CD14-positive monocyte (primary cell): ENCODE measurements around the gene MYO16. TPM values are rescaled to one million over a fixed set of nuclear protein-coding genes. Genes with fewer than 3 reads are reported as not detected.

Experiments
- DNase-seq, 3 donors: peaks; one replicate each; pipeline ENCODE4 v3.0.0-alpha.2; 2011 to 2022
- H2AFZ ChIP-seq: 2 replicates; pipeline ENCODE4 v1.6.0; 2012; ENCODE audit warnings: mild to moderate bottlenecking, low read depth, low read length, inconsistent platforms; ENCODE audit not compliant: insufficient read depth, poor library complexity, severe bottlenecking
- H3K27ac ChIP-seq, 2 donors: 1 replicate in 1 of 2; 2 replicates in 1 of 2; pipeline ENCODE4 v1.5.1; 2012 to 2013; ENCODE audit warnings: low read length in 2 of 2, control low read depth in 1 of 2, inconsistent platforms in 1 of 2, low read depth in 1 of 2, mild to moderate bottlenecking in 1 of 2
- H3K27me3 ChIP-seq, 2 donors: one replicate each; pipeline versions ENCODE4 v1.6.0 to v1.6.1; 2011 to 2013; ENCODE audit warnings: low read length in 2 of 2; ENCODE audit not compliant: control insufficient read depth in 2 of 2, insufficient read depth in 2 of 2
- H3K36me3 ChIP-seq, 2 donors: replicated peaks in 1 of 2; 1 replicate in 1 of 2; 2 replicates in 1 of 2; pipeline versions ENCODE4 v1.5.1 to v1.6.1; 2012 to 2013; ENCODE audit warnings: low read length in 2 of 2, control low read depth in 1 of 2, inconsistent platforms in 1 of 2, mild to moderate bottlenecking in 1 of 2; ENCODE audit not compliant: insufficient read depth in 2 of 2, control insufficient read depth in 1 of 2
- H3K4me1 ChIP-seq, 2 donors: 1 replicate in 1 of 2; 2 replicates in 1 of 2; pipeline versions ENCODE4 v1.5.1 to v1.6.1; 2012 to 2013; ENCODE audit warnings: low read length in 2 of 2, control low read depth in 1 of 2, inconsistent platforms in 1 of 2, mild to moderate bottlenecking in 1 of 2, moderate library complexity in 1 of 2; ENCODE audit not compliant: insufficient read depth in 2 of 2, control insufficient read depth in 1 of 2
- H3K4me2 ChIP-seq: replicated peaks from 2 replicates; pipeline ENCODE3; 2012; ENCODE audit warnings: low read length, moderate library complexity, mild to moderate bottlenecking; ENCODE audit not compliant: poor library complexity, severe bottlenecking; ENCODE audit errors: extremely low read depth
- H3K4me3 ChIP-seq, 3 experiments: fragments of 200-600 bp in 1 of 3; sonication (generic) in 1 of 3; replicated peaks in 1 of 3; 1 replicate in 2 of 3; 2 replicates in 1 of 3; pipeline ENCODE4 v1.5.1; 2011 to 2013; ENCODE audit warnings: low read length in 3 of 3, mild to moderate bottlenecking in 3 of 3, control low read depth in 2 of 3, low read depth in 2 of 3, inconsistent platforms in 1 of 3, moderate library complexity in 1 of 3
- H3K79me2 ChIP-seq: 2 replicates; pipeline ENCODE4 v1.6.0; 2012; ENCODE audit warnings: mild to moderate bottlenecking, control low read depth, inconsistent platforms, low read length, moderate library complexity; ENCODE audit not compliant: insufficient read depth
- H3K9ac ChIP-seq: 2 replicates; pipeline ENCODE4 v1.6.0; 2017; ENCODE audit warnings: low read length, mild to moderate bottlenecking; ENCODE audit not compliant: insufficient read depth, poor library complexity, severe bottlenecking
- H3K9me3 ChIP-seq, 2 donors: replicated peaks in 1 of 2; 1 replicate in 1 of 2; 2 replicates in 1 of 2; pipeline versions ENCODE4 v1.5.1 to v1.6.1; 2012 to 2013; ENCODE audit warnings: low read length in 2 of 2, control low read depth in 1 of 2; ENCODE audit not compliant: control insufficient read depth in 1 of 2, insufficient read depth in 1 of 2
- H4K20me1 ChIP-seq: 2 replicates; pipeline ENCODE4 v1.6.0; 2012; ENCODE audit warnings: mild to moderate bottlenecking, low read length, control low read depth, moderate library complexity; ENCODE audit not compliant: insufficient read depth
- H3K27ac Mint-ChIP-seq, 7 donors: one replicate each; pipeline ENCODE4 v1.8.0; 2020; ENCODE audit warnings: mild to moderate bottlenecking in 7 of 7, mixed read lengths in 7 of 7, moderate library complexity in 6 of 7, inconsistent platforms in 2 of 7
- H3K27me3 Mint-ChIP-seq, 3 donors: one replicate each; pipeline ENCODE4 v1.8.0; 2021 to 2022; ENCODE audit warnings: low read depth in 3 of 3, mild to moderate bottlenecking in 3 of 3, mixed read lengths in 3 of 3, moderate library complexity in 3 of 3, inconsistent platforms in 1 of 3
- H3K36me3 Mint-ChIP-seq, 2 donors: one replicate each; pipeline ENCODE4 v1.8.0; 2020; ENCODE audit warnings: mixed read lengths in 2 of 2, inconsistent platforms in 1 of 2, mild to moderate bottlenecking in 1 of 2
- H3K4me1 Mint-ChIP-seq: one replicate; pipeline ENCODE4 v1.8.0; 2020; ENCODE audit warnings: mild to moderate bottlenecking, mixed read lengths
- H3K4me3 Mint-ChIP-seq, 2 donors: one replicate each; pipeline ENCODE4 v1.8.0; 2020; ENCODE audit warnings: mild to moderate bottlenecking in 2 of 2, mixed read lengths in 2 of 2, moderate library complexity in 1 of 2
- H3K9me3 Mint-ChIP-seq, 7 donors: one replicate each; pipeline ENCODE4 v1.8.0; 2020 to 2022; ENCODE audit warnings: mixed read lengths in 7 of 7, mild to moderate bottlenecking in 6 of 7, moderate library complexity in 6 of 7, inconsistent platforms in 2 of 7
- WGBS: methylation state at CpG from one replicate; pipeline ENCODE4 v1.1.5; 2013; ENCODE audit warnings: missing lambda C conversion rate; ENCODE audit not compliant: insufficient coverage; 5-methylcytosine and 5-hydroxymethylcytosine counted together
- intact Hi-C, 2 donors: fragments of 100-400 bp; cut with micrococcal nuclease; formaldehyde crosslinking; loops; one replicate each; pipeline versions ENCODE4 v1.15.0 to v1.15.1; 2023
- polyA plus RNA-seq, 3 donors: library from polyadenylated mRNA; depleted of rRNA in 1 of 3; unstranded in 2 of 3; stranded (reverse) in 1 of 3; fragments of 300-500 nt in 2 of 3; fragments of >200 nt in 1 of 3; fragmentation: Illumina TruSeq in 2 of 3; gene quantifications; 1 replicate in 2 of 3; 2 replicates in 1 of 3; pipeline ENCODE4 v1.2.3, GENCODE V29; 2012 to 2021
- TF ChIP-seq, protein P1 (sequence below): fragments of 200-600 bp; IDR thresholded peaks from one replicate; pipeline ENCODE4 v1.8.0; 2022; ENCODE audit warnings: antibody characterized with exemption, mild to moderate bottlenecking

MYO16 gene
- polyA plus RNA-seq, 3 donors = not detected

DNA sequence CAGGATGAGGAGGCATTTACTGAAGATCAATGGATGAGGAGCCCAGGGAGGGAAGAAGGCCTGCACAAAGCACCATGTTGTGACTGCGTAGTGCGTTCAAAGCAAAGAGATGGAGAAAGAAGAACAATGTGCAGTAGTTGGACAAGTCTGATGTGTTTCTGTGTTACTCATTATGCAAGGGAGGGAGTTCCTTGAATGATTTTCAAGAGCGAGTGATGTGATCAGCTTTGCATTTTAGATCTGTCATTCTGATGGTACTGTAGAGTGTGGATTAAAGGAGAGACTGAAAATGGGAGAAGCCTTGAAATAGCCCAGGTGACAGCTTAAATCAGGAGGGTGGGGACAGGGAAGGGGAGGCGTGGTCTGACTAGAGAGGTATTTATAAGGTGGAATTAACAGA is 9.5 kb downstream of the MYO16 start:
- Histone ChIP-seq H3K9ac (no peak overlapping the region), H3K4me2 (no peak overlapping the region), H3K79me2 (no peaks in the 10 kb centered on the region), H3K36me3 (no peaks in the 10 kb centered on the region), H3K27ac (no peak overlapping the region), H2AFZ (no peak overlapping the region), H3K27me3 (no peaks in the 10 kb centered on the region), H4K20me1 (no peaks in the 10 kb centered on the region), H3K4me1 (no peaks in the 10 kb centered on the region), H3K4me3 (no peak overlapping the region), H3K9me3 (peaks cover 0 to 7% of the 10 kb centered on the region in 2 donors)
- Mint-ChIP-seq H3K27me3 (peaks cover 0 to 4% (median 0%) of the 10 kb centered on the region in 3 donors), H3K27ac (no peak overlapping the region), H3K9me3 (peaks cover 0 to 5% (median 3%) of the 10 kb centered on the region in 7 donors), H3K4me3 (no peak overlapping the region), H3K36me3 (no peaks in the 10 kb centered on the region), H3K4me1 (no peaks in the 10 kb centered on the region)
- WGBS = 95% methylated on average over 4 of the region's 4 CpGs
- no peak for DNase-seq
- intact Hi-C loops = no loop called here
- TF ChIP-seq, protein P1, sequence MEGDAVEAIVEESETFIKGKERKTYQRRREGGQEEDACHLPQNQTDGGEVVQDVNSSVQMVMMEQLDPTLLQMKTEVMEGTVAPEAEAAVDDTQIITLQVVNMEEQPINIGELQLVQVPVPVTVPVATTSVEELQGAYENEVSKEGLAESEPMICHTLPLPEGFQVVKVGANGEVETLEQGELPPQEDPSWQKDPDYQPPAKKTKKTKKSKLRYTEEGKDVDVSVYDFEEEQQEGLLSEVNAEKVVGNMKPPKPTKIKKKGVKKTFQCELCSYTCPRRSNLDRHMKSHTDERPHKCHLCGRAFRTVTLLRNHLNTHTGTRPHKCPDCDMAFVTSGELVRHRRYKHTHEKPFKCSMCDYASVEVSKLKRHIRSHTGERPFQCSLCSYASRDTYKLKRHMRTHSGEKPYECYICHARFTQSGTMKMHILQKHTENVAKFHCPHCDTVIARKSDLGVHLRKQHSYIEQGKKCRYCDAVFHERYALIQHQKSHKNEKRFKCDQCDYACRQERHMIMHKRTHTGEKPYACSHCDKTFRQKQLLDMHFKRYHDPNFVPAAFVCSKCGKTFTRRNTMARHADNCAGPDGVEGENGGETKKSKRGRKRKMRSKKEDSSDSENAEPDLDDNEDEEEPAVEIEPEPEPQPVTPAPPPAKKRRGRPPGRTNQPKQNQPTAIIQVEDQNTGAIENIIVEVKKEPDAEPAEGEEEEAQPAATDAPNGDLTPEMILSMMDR = no peak

DNA sequence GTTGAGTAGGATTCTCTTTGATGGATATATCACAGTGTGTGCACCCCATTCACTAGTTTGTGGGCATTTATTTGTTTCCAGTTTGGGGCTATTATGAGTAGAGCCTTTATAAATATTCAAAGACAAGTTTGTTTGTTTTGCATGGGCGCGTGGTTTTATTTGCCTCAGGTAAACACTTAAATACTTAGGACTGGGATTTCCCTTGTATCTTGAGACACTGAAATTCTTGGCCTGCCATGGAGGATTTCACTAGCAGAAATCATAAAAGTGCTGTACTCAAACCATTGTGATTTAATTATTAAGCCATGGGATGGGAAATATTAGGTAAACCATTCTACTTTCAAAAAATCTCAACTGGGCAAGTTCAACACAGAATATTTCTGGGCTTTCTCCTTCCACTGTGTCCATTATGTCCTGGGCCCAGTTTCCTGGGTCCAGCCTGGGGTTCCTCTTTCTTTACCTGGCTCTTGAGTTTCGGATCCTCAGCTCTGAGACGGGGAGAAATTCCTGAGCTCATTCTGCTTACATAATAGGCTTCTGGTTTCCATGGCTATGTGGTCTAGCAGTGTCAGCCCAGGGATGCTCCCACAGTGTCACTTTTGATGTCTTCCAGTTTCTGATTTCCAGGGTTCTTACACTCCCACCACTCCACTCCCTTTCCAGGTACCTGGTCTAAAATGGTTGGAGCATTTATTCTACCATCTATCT is 14.4 kb downstream of the MYO16 start:
- peak overlapping the region in 1 of 7 donors; percentile 32 for H3K27ac Mint-ChIP-seq
- TF ChIP-seq, protein P1 = no peak
- peaks cover 0 to 9% (median 4%) of the 10 kb centered on the region in 7 donors for H3K9me3 Mint-ChIP-seq

More for the DNA sequence above, 14.4 kb downstream of the MYO16 start:
- H3K4me1 ChIP-seq = no peaks in the 10 kb centered on the region
- H3K27me3 ChIP-seq = no peaks in the 10 kb centered on the region
- no peak overlapping the region for H3K9ac ChIP-seq
- no peak for DNase-seq
- no peaks in the 10 kb centered on the region for H3K36me3 ChIP-seq
- Mint-ChIP-seq H3K27me3 (no peaks in the 10 kb centered on the region), H3K4me1 (no peaks in the 10 kb centered on the region), H3K36me3 (no peaks in the 10 kb centered on the region), H3K4me3 (no peak overlapping the region)
- H4K20me1 ChIP-seq = no peaks in the 10 kb centered on the region
- H2AFZ ChIP-seq = no peak overlapping the region
- intact Hi-C loops = no loop called here
- H3K79me2 ChIP-seq = no peaks in the 10 kb centered on the region
- no peak overlapping the region for H3K4me2 ChIP-seq
- H3K27ac ChIP-seq = no peak overlapping the region
- H3K9me3 ChIP-seq = peaks cover 0 to 12% of the 10 kb centered on the region in 2 donors
- H3K4me3 ChIP-seq = no peak overlapping the region
- WGBS = 67% methylated on average over 1 of the region's 4 CpGs
